Effector CD4-positive, alpha-beta T cell (primary cell): ENCODE measurements around the gene CNTNAP2. TPM values are rescaled to one million over a fixed set of nuclear protein-coding genes. Genes with fewer than 3 reads are reported as not detected.

Source experiments
- DNase-seq: peaks from one replicate; pipeline ENCODE4 v3.0.0-alpha.2; 2020
- total RNA-seq: gene quantifications from one replicate; lab custom pipeline; 2026; lab: John Stamatoyannopoulos, UW

Gene CNTNAP2
- not detected for total RNA-seq

- DNase-seq, result no peak
Measured at GRCh38 chr7:146116521-146117222, at the start of gene CNTNAP2. Gene CNTNAP2 (plus strand): TSS chr7:146116801. CDS start chr7:146116877, 76 bp downstream.

- no peak for DNase-seq
Measured at GRCh38 chr7:146067880-146068279, 48.7 kb upstream of the CNTNAP2 start.

- DNase-seq, result no peak
Measured at GRCh38 chr7:146074195-146074765, 42.3 kb upstream of the CNTNAP2 start.

- no peak for DNase-seq
Measured at GRCh38 chr7:146076344-146076743, 40.3 kb upstream of the CNTNAP2 start.

- DNase-seq, result no peak
Measured at GRCh38 chr7:146084086-146084485, 32.5 kb upstream of the CNTNAP2 start.

GRCh38 chr7:146090023-146090645 lies 26.5 kb upstream of the CNTNAP2 start:
- no peak for DNase-seq

GRCh38 chr7:146094356-146094755 lies 22.2 kb upstream of the CNTNAP2 start:
- no peak for DNase-seq

- DNase-seq, result no peak
Measured at GRCh38 chr7:146096994-146097393, 19.6 kb upstream of the CNTNAP2 start.

- no peak for DNase-seq
Measured at GRCh38 chr7:146106319-146106718, 10.3 kb upstream of the CNTNAP2 start.

GRCh38 chr7:146112755-146113154 lies 3.8 kb upstream of the CNTNAP2 start:
- no peak for DNase-seq

GRCh38 chr7:146115548-146115850 lies 1.1 kb upstream of the CNTNAP2 start:
- no peak for DNase-seq

- DNase-seq, result no peak
Measured at GRCh38 chr7:146115851-146116520, 615 bp upstream of the CNTNAP2 start.

- DNase-seq, result no peak
Measured at GRCh38 chr7:146117576-146117975, 975 bp downstream of the CNTNAP2 start.

GRCh38 chr7:146119002-146119401 lies 2.4 kb downstream of the CNTNAP2 start:
- no peak for DNase-seq

- no peak for DNase-seq
Measured at GRCh38 chr7:146123715-146124114, 7.1 kb downstream of the CNTNAP2 start.

GRCh38 chr7:146126767-146127509 lies 10.3 kb downstream of the CNTNAP2 start:
- no peak for DNase-seq

- DNase-seq, result no peak
Measured at GRCh38 chr7:146129296-146129695, 12.7 kb downstream of the CNTNAP2 start.

GRCh38 chr7:146129997-146130396 lies 13.4 kb downstream of the CNTNAP2 start:
- no peak for DNase-seq

- no peak for DNase-seq
Measured at GRCh38 chr7:146131701-146132100, 15.1 kb downstream of the CNTNAP2 start.

- no peak for DNase-seq
Measured at GRCh38 chr7:146136357-146136875, 19.8 kb downstream of the CNTNAP2 start.

- no peak for DNase-seq
Measured at GRCh38 chr7:146138926-146139325, 22.3 kb downstream of the CNTNAP2 start.

- DNase-seq, result no peak
Measured at GRCh38 chr7:146146831-146147486, 30.4 kb downstream of the CNTNAP2 start.
